GOT3 (cell line): ENCODE measurements around the gene PRKCA.
A peak's percentile ranks its signal among the peaks of the same experiment; 100 is the strongest.
"Not testable (repeated sequence)": the region's sequence is repeated elsewhere in the genome, so short reads cannot be mapped to it uniquely, and the experiment has no call there.

Source experiments
- DNase-seq: peaks from one replicate; lab custom pipeline; 2025; ENCODE audit warnings: mixed read lengths; lab: John Stamatoyannopoulos, UW

PRKCA gene

GRCh38 chr17:66301864-66302741 is at the start of gene PRKCA:
TSS of gene PRKCA (plus strand) at chr17:66302613.
- DNase-seq = peak; percentile 48

- DNase-seq = not testable (repeated sequence)
These were observed 49.0 kb upstream of the PRKCA start for GRCh38 chr17:66253458-66253857.

- no peak for DNase-seq
These were observed 47.3 kb upstream of the PRKCA start for GRCh38 chr17:66255112-66255511.

GRCh38 chr17:66255527-66255971 is 46.9 kb upstream of the PRKCA start:
- no peak for DNase-seq

GRCh38 chr17:66260275-66260674 is 42.1 kb upstream of the PRKCA start:
- no peak for DNase-seq

GRCh38 chr17:66260688-66261087 is 41.7 kb upstream of the PRKCA start:
- DNase-seq = no peak

GRCh38 chr17:66262767-66263166 is 39.6 kb upstream of the PRKCA start:
- DNase-seq = no peak

GRCh38 chr17:66264696-66265095 is 37.7 kb upstream of the PRKCA start:
- no peak for DNase-seq

- DNase-seq = no peak
These were observed 34.0 kb upstream of the PRKCA start for GRCh38 chr17:66268247-66268927.

- no peak for DNase-seq
These were observed 32.3 kb upstream of the PRKCA start for GRCh38 chr17:66270106-66270505.

GRCh38 chr17:66271512-66271911 is 30.9 kb upstream of the PRKCA start:
- no peak for DNase-seq

GRCh38 chr17:66272811-66273585 is 29.4 kb upstream of the PRKCA start:
- DNase-seq = no peak

GRCh38 chr17:66273586-66273848 is 28.9 kb upstream of the PRKCA start:
- no peak for DNase-seq

- DNase-seq = peak; percentile 49
These were observed 26.8 kb upstream of the PRKCA start for GRCh38 chr17:66275651-66276050.

- DNase-seq = no peak
These were observed 26.0 kb upstream of the PRKCA start for GRCh38 chr17:66276328-66276937.

GRCh38 chr17:66277191-66277590 is 25.2 kb upstream of the PRKCA start:
- no peak for DNase-seq

GRCh38 chr17:66281661-66282369 is 20.6 kb upstream of the PRKCA start:
- DNase-seq = no peak

- no peak for DNase-seq
These were observed 19.0 kb upstream of the PRKCA start for GRCh38 chr17:66283296-66283934.

GRCh38 chr17:66283971-66284370 is 18.4 kb upstream of the PRKCA start:
- DNase-seq = no peak

GRCh38 chr17:66285149-66285548 is 17.3 kb upstream of the PRKCA start:
- no peak for DNase-seq

GRCh38 chr17:66287911-66288310 is 14.5 kb upstream of the PRKCA start:
- no peak for DNase-seq
